HG03025 (cell line): ENCODE data around the gene THEMIS2.
"Not testable (repeated sequence)": the region's sequence is repeated elsewhere in the genome, so short reads cannot be mapped to it uniquely, and the experiment has no call there.

ENCODE experiments used
- ATAC-seq: cut with Tn5 transposase; IDR thresholded peaks from one replicate; pipeline ENCODE4 v1.9.1; 2021; ENCODE audit warnings: mild to moderate bottlenecking, moderate library complexity; ENCODE audit not compliant: unreplicated experiment, low FRiP score

THEMIS2 gene

DNA sequence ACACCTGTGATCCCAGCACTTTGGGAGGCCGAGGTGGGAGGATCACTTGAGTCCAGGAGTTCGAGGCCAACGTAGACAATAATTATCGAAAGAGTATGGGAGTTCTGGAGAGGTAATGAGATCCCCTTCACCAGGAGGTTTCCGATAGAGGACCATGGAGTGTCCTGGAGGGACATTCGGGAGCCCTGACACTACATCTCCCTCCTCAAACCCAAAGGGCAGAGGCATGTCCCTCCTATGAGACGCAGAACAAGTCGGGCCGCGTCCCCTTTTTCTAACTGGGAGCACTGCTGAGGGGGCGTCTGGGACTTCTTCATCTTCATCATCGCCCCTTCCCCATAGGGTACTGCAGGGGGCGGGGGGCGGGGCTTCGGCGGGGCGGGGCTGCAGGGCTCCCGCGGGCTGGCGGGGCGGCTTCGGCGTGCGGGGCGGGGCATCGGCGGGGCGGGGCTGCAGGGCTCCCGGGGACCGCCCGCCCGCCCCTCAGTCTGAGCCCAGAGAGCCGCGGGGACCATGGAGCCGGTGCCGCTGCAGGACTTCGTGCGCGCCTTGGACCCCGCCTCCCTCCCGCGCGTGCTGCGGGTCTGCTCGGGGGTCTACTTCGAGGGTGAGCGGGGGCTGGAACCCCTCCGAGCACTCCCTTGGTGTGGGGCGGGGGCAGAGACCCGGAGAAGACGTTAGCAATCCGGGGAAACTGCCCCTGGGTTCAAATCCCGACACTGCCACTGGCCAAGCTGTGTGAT, at the start of gene THEMIS2:
Gene THEMIS2 (plus strand): TSS at position 486 of the 743 bp plus-strand sequence. CDS start 28 bp downstream, at position 514.
- ATAC-seq: no peak

- ATAC-seq: no peak
These were observed 48.6 kb upstream of the THEMIS2 start for GRCh38 chr1:27823784-27824183.

GRCh38 chr1:27824411-27824810, 47.9 kb upstream of the THEMIS2 start:
- ATAC-seq: no peak

- not testable (repeated sequence) for ATAC-seq
These were observed 42.9 kb upstream of the THEMIS2 start for GRCh38 chr1:27829339-27829960.

GRCh38 chr1:27830621-27831440, 41.5 kb upstream of the THEMIS2 start, which contains the start of gene PPP1R8:
Gene PPP1R8, plus strand, starts transcription at chr1:27830782. Its CDS starts 54 bp downstream, at chr1:27830836.
- peak; percentile 82 for ATAC-seq

DNA sequence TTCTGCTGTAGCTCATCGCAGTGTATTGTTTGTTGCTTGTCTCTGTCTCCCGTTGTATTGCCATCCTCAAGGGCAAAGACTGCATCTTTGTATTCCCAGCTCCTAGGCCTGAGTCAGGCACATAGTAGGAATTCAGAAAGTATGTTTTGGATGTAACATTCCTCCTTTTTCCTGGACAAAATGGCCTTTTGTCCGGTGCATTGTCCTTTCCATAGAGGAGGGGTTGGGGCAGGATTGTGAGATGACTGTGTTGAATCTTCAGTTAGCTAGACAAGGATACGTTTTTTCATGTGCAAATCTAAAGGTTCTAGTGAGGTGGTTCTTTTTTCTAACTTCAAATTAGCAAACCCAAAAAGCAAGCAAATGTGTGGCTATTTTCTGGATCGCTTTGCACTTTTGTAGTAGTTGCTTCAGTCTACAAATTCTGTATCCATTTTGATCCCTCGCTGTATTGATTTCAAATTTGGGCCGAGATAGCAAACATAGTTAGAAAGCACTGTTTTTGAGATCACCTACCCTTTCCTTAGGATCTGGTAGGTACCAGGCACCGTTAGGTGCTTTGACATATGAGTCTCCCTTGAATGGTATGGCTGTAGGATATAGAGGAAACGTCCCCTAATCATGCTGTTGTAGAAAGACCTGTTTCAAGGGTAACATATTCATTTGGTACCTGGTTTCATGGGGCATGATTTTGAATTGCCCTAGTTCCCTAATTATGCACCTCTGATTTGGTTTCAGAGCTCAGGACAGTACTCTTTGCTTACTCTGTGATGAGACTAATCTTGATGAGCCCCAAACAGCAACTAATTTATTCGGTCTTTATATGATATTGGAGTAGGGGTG, 40.6 kb upstream of the THEMIS2 start:
- ATAC-seq: no peak

DNA sequence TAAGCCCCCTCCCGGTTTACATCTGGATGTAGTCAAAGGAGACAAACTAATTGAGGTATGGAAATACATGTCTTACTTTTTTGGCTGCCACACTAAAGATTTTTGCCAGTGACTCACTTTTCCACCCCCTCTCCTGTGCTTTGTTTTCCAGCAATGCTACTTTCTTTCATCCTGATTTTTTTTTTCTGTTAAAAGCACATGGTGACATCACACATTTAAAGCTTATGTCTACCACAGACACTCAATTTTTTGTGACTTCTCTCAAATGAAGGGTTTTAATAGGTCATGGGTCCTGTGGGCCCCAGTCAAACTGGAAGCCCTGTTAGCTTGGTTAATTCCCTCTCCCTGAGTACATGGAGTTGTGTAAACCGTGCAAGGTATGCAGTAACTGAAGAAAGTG, 39.6 kb upstream of the THEMIS2 start:
- no peak for ATAC-seq

DNA sequence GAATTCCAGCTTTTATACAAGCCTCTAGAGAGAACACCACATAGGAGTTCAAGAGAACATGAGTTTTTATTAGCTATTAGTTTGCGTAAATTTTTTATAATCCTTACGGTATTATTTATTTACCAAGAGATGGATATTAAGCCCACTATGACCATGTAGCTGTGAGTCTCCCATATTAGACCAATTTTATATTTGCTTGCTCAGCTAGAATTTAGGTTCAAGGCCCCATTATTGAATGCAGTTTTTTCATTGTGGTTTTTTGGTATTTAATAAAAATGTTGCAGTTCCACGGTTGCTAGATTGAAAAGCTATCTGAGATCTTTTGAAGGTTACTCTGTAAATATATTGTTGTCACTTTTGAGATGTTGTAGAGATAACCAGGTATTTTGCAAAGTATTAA, 38.9 kb upstream of the THEMIS2 start:
- no peak for ATAC-seq

DNA sequence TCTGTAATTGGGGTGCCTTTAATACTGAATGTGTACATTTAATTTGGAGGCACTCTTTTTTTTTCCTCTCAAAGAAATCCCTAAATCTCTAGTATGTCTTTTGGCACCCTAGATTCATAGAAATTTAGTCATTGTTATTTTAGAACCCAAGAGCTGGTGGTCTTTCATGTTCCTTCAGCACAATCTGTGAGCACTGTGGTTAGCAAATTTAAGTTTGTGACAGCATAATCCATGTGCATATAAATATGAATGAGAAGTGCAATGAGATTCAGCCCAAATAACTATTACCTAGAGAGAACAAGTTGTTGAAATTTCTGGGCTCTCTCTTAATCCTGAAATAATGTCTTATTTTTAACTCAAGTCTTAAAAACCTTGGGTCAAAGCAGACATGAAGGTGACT, 37.3 kb upstream of the THEMIS2 start:
- no peak for ATAC-seq

DNA sequence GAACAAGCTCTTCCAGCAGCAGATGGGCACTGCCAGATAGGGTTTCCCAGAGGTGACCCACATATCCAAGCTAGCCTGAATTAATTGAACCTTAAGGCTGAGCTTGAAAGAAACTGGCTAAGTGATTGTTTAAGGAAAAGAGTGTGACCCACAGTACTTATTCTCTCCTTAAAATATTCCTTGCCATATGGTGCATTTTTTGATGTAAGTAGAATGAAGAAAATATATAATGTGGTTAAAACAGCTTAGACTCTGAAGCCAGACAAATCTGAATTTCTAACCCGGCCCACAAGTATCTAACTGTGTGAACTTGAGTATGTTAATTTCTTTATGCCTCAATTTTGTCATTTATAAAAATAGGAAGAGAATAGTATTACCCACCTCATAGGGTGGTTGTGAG, 36.8 kb upstream of the THEMIS2 start:
- ATAC-seq: no peak

DNA sequence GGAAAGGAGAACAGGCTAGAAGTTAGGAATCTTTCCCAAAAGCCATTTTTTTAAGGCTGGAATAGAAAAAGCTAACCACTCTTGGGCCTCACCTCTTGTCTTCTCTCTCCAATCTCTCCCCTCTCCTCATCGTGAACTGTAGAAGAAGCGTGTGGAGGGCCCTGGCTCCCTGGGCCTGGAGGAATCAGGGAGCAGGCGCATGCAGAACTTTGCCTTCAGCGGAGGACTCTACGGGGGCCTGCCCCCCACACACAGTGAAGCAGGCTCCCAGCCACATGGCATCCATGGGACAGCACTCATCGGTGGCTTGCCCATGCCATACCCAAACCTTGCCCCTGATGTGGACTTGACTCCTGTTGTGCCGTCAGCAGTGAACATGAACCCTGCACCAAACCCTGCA, 22.4 kb upstream of the THEMIS2 start:
- no peak for ATAC-seq

- no peak for ATAC-seq
These were observed 17.3 kb upstream of the THEMIS2 start for GRCh38 chr1:27855085-27855484.

- ATAC-seq: no peak
These were observed 15.6 kb upstream of the THEMIS2 start for GRCh38 chr1:27856561-27857343.

DNA sequence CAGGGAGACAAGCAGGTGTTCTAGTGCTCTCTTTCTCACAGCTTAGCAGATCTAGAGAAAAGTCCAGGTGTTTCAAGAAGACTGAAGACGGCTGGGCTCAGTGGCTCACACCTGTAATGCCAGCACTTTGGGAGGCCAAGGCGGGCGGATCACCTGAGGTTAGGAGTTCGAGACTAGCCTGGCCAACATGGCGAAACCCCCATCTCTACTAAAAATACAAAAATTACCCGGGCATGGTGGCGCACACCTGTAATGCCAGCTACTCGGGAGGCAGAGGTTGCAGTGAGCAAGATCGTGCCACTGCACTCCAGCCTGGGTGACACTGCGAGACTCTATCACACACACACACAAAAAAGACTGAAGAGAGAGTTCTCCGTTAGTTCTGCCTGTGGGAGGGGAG, 14.8 kb upstream of the THEMIS2 start:
- ATAC-seq: not testable (repeated sequence)

- ATAC-seq: no peak
These were observed 14.0 kb upstream of the THEMIS2 start for GRCh38 chr1:27858072-27858948.

GRCh38 chr1:27858949-27859576, 13.3 kb upstream of the THEMIS2 start:
- ATAC-seq: no peak

- ATAC-seq: no peak
These were observed 10.9 kb upstream of the THEMIS2 start for GRCh38 chr1:27861436-27861835.

DNA sequence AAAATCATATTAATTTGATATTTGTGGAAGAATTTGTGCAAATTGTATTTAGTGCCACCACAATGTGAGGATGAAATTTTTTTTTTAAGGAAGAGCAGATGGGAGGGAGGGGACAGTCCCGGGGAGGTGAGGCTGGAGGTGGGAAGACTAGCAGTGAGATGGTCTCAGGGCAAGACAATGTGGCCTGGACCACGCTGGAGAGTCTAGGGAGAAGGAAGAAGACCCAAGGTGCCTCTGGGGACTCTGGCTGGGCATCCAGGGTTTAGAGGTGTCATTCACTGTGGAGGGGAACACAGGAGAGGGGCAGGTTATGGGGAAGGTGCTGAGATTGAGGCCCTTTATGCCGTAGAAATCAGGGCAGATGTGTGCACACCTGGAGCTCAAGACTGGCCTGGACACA, 10.3 kb upstream of the THEMIS2 start:
- no peak for ATAC-seq
